Measurements from ENCODE around the gene CHCHD6. TPM values are rescaled to one million over a fixed set of nuclear protein-coding genes. Genes with fewer than 3 reads are reported as not detected.

The CHCHD6 gene
- total RNA-seq, 1 donor = 9.1 TPM

GRCh38 chr3:126996905-126997304, 292.9 kb downstream of the CHCHD6 start:
- H3K4me3 ChIP-seq (ENCODE audit: low read depth, low read length) = no peak overlapping the region
- TF ChIP-seq CTCF (IDR thresholded peaks at IDR 0.05; ENCODE audit: insufficient read depth, low read depth, low read length) = no peak
- no peak for DNase-seq (ENCODE audit: low read depth)

GRCh38 chr3:126997455-126998038, 293.5 kb downstream of the CHCHD6 start:
- H3K4me3 ChIP-seq (ENCODE audit: low read depth, low read length) = no peak overlapping the region
- TF ChIP-seq CTCF (IDR thresholded peaks at IDR 0.05; ENCODE audit: insufficient read depth, low read depth, low read length) = no peak
- DNase-seq (ENCODE audit: low read depth) = no peak

GRCh38 chr3:126998320-126998719, 294.3 kb downstream of the CHCHD6 start:
- DNase-seq (ENCODE audit: low read depth) = no peak
- no peak overlapping the region for H3K4me3 ChIP-seq (ENCODE audit: low read depth, low read length)
- no peak for TF ChIP-seq CTCF (IDR thresholded peaks at IDR 0.05; ENCODE audit: insufficient read depth, low read depth, low read length)

- DNase-seq (ENCODE audit: low read depth) = no peak
- TF ChIP-seq CTCF (IDR thresholded peaks at IDR 0.05; ENCODE audit: insufficient read depth, low read depth, low read length) = no peak
- H3K4me3 ChIP-seq (ENCODE audit: low read depth, low read length) = no peak overlapping the region
Observed at GRCh38 chr3:126998728-126999127, 294.7 kb downstream of the CHCHD6 start.

- H3K4me3 ChIP-seq (ENCODE audit: low read depth, low read length) = no peak overlapping the region
Observed at GRCh38 chr3:126999383-126999782, 295.3 kb downstream of the CHCHD6 start.

GRCh38 chr3:127000119-127000518, 296.1 kb downstream of the CHCHD6 start:
- no peak overlapping the region for H3K4me3 ChIP-seq (ENCODE audit: low read depth, low read length)
- TF ChIP-seq CTCF (IDR thresholded peaks at IDR 0.05; ENCODE audit: insufficient read depth, low read depth, low read length) = no peak
- no peak for DNase-seq (ENCODE audit: low read depth)

More at GRCh38 chr3:126999383-126999782, 295.3 kb downstream of the CHCHD6 start:
- TF ChIP-seq CTCF (IDR thresholded peaks at IDR 0.05; ENCODE audit: insufficient read depth, low read depth, low read length) = no peak
- DNase-seq (ENCODE audit: low read depth) = no peak

- H3K4me3 ChIP-seq (ENCODE audit: low read depth, low read length) = no peak overlapping the region
- no peak for DNase-seq (ENCODE audit: low read depth)
- no peak for TF ChIP-seq CTCF (IDR thresholded peaks at IDR 0.05; ENCODE audit: insufficient read depth, low read depth, low read length)
Observed at GRCh38 chr3:127000761-127001160, 296.7 kb downstream of the CHCHD6 start.

All from fibroblast of villous mesenchyme (primary cell).